B cell (primary cell): ENCODE data around the gene RNF26. TPM values are rescaled to one million over a fixed set of nuclear protein-coding genes. Genes with fewer than 3 reads are reported as not detected.

Experiments used
- ATAC-seq: fragments of 200-7000 bp; cut with Tn5 transposase; one replicate; pipeline ENCODE4 v1.10.0; 2021; ENCODE audit warnings: low read depth, mild to moderate bottlenecking, moderate number of reproducible peaks, moderate library complexity
- CTCF ChIA-PET: fragments of 350-600 bp; sonication (Branson Sonifier 250); formaldehyde crosslinking; loops from one replicate; lab custom pipeline; 2021; ENCODE audit warnings: antibody characterized with exemption, inconsistent platforms; lab: Charles Lee
- POLR2A ChIA-PET: fragments of 350-600 bp; sonication (Branson Sonifier 250); formaldehyde crosslinking; loops from one replicate; lab custom pipeline; 2021; ENCODE audit warnings: antibody characterized with exemption; lab: Charles Lee
- DNase-seq: peaks from one replicate; pipeline ENCODE4 v3.0.0; 2013
- H2AFZ ChIP-seq: 2 replicates; pipeline ENCODE4 v1.6.1; 2012; ENCODE audit warnings: mild to moderate bottlenecking, low read depth, low read length; ENCODE audit not compliant: insufficient read depth, poor library complexity, severe bottlenecking
- H3K27ac ChIP-seq, 2 donors: 1 replicate in 1 of 2; 2 replicates in 1 of 2; pipeline ENCODE4 v1.5.1; 2012 to 2013; ENCODE audit warnings: low read length in 2 of 2, mild to moderate bottlenecking in 2 of 2, moderate library complexity in 1 of 2
- H3K27me3 ChIP-seq, 4 experiments: fragments of 200-600 bp in 1 of 4; sonication (generic) in 1 of 4; replicated peaks in 1 of 4; 1 replicate in 2 of 4; 2 replicates in 2 of 4; pipeline versions ENCODE4 v1.6.1 to v1.7.0; 2013 to 2016; ENCODE audit warnings: low read length in 3 of 4, mild to moderate bottlenecking in 2 of 4, mixed read lengths in 1 of 4, moderate library complexity in 1 of 4; ENCODE audit not compliant: insufficient read depth in 4 of 4, control insufficient read depth in 3 of 4; ENCODE audit errors: control extremely low read depth in 1 of 4
- H3K36me3 ChIP-seq, 2 experiments: replicated peaks in 1 of 2; 1 replicate in 1 of 2; 2 replicates in 1 of 2; pipeline versions ENCODE4 v1.6.1 to v1.7.1; 2013; ENCODE audit warnings: low read length in 1 of 2; ENCODE audit not compliant: insufficient read depth in 2 of 2, control insufficient read depth in 1 of 2; ENCODE audit errors: control extremely low read depth in 1 of 2, extremely low read depth in 1 of 2
- H3K4me1 ChIP-seq, 2 donors: fragments of 200-600 bp in 1 of 2; sonication (generic) in 1 of 2; 1 replicate in 1 of 2; 2 replicates in 1 of 2; pipeline versions ENCODE4 v1.5.1 to v1.6.1; 2013 to 2017; ENCODE audit warnings: low read length in 2 of 2; ENCODE audit not compliant: control insufficient read depth in 2 of 2, insufficient read depth in 2 of 2
- H3K4me2 ChIP-seq: replicated peaks from 2 replicates; pipeline ENCODE3; 2012; ENCODE audit warnings: mild to moderate bottlenecking, low read depth, low read length; ENCODE audit not compliant: poor library complexity, severe bottlenecking
- H3K4me3 ChIP-seq, 5 experiments: fragments of 200-600 bp in 1 of 5; sonication (generic) in 1 of 5; 1 replicate in 3 of 5; 2 replicates in 2 of 5; pipeline versions ENCODE4 v1.5.1 to v1.7.0; 2011 to 2016; ENCODE audit warnings: low read length in 4 of 5, mild to moderate bottlenecking in 4 of 5, low read depth in 2 of 5, control low read depth in 1 of 5, moderate library complexity in 1 of 5; ENCODE audit not compliant: insufficient read depth in 1 of 5; ENCODE audit errors: control extremely low read depth in 1 of 5, extremely low read depth in 1 of 5
- H3K79me2 ChIP-seq: fragments of 200-600 bp; sonication (generic); one replicate; pipeline ENCODE4 v1.6.0; 2016; ENCODE audit warnings: low read length; ENCODE audit not compliant: control insufficient read depth, insufficient read depth
- H3K9ac ChIP-seq: fragments of 200-600 bp; sonication (generic); 2 replicates; pipeline ENCODE4 v1.6.1; 2017; ENCODE audit warnings: mild to moderate bottlenecking, low read length, moderate library complexity
- H3K9me3 ChIP-seq, 3 donors: one replicate each; pipeline versions ENCODE4 v1.6.1 to v1.7.1; 2013; ENCODE audit warnings: low read length in 2 of 3; ENCODE audit not compliant: control insufficient read depth in 2 of 3, insufficient read depth in 1 of 3; ENCODE audit errors: control extremely low read depth in 1 of 3
- H4K20me1 ChIP-seq: 2 replicates; pipeline ENCODE4 v1.6.0; 2012; ENCODE audit warnings: mild to moderate bottlenecking, low read length; ENCODE audit not compliant: insufficient read depth, control insufficient read depth, poor library complexity, severe bottlenecking
- H3K27ac Mint-ChIP-seq: one replicate; pipeline ENCODE4 v1.8.0; 2021; ENCODE audit warnings: mixed read lengths
- H3K27me3 Mint-ChIP-seq: one replicate; pipeline ENCODE4 v1.8.0; 2021; ENCODE audit warnings: mixed read lengths
- H3K4me1 Mint-ChIP-seq: one replicate; pipeline ENCODE4 v1.8.0; 2021; ENCODE audit warnings: mixed read lengths
- H3K4me3 Mint-ChIP-seq: one replicate; pipeline ENCODE4 v1.8.0; 2021; ENCODE audit warnings: mixed read lengths
- H3K9me3 Mint-ChIP-seq: one replicate; pipeline ENCODE4 v1.8.0; 2022; ENCODE audit warnings: mixed read lengths; ENCODE audit not compliant: insufficient read depth
- EZH2 ChIP-seq: IDR thresholded peaks from 2 replicates; pipeline ENCODE4 v1.6.1; 2012; ENCODE audit warnings: borderline replicate concordance, low read depth, mild to moderate bottlenecking, moderate library complexity, low read length; ENCODE audit not compliant: insufficient read depth, poor library complexity, severe bottlenecking
- WGBS: methylation state at CpG from one replicate; pipeline ENCODE4 v1.1.5; 2013; ENCODE audit warnings: missing lambda C conversion rate; ENCODE audit not compliant: insufficient coverage; 5-methylcytosine and 5-hydroxymethylcytosine counted together
- intact Hi-C: fragments of 100-400 bp; cut with micrococcal nuclease; formaldehyde crosslinking; loops from one replicate; pipeline ENCODE4 v1.10.0; 2022
- polyA plus RNA-seq: library from polyadenylated mRNA; depleted of rRNA; stranded (reverse); fragments of >200 nt; gene quantifications from 2 replicates; pipeline ENCODE4 v1.2.3, GENCODE V29; 2012
- total RNA-seq, 2 donors: library from RNA; stranded (reverse); fragments of 120-200 nt in 1 of 2; gene quantifications; 1 replicate in 1 of 2; 2 replicates in 1 of 2; pipeline versions ENCODE4 v1.2.3 to v1.2.4, GENCODE V29; 2013 to 2022
- TF ChIP-seq, protein P1 (sequence below): fragments of 200-600 bp; IDR thresholded peaks from one replicate; pipeline ENCODE4 v1.8.0; 2022; ENCODE audit warnings: antibody characterized with exemption, mild to moderate bottlenecking

RNF26 gene
- total and polyA plus RNA-seq, 2 donors (not counting 1 experiment from before 2014, with no cell fraction given), result 15.5 to 21.8 TPM

DNA sequence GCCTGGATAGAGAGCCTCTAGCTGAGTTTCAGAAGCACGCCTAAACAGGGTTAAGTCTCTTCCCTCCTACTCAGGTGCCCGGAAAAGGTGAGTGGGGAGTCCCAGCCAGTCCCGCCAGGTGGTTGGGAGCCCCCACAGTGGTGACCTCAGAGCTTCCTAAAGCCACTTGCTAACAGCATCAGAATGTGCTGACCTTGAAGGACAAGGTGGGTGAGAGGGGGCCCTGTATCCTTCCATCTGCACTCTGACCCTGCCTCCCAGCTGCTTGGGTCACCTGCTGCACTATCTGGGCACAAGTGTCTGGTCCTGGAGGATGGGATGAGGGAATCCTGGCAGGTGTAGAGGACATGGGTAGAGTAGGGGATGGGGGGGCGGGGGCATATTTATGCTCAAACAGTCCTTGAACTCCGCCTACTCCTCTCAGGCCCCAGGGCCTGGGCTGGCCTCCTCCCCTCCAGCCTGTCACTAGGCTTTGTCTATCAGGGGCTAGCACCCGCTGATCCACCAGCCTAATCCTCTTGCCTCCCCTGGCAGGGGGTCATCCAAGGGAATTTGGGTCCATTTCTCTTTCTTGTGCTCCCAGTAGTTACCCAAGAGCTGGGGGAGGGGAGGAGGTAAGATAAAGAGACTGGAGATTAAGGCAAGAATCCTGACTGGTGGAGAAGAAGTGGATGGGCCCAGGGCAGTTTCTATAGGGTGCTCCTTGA is 43.8 kb downstream of the RNF26 start:
- Histone ChIP-seq H3K4me1 (peaks cover 12 to 17% of the 10 kb centered on the region in 2 donors), H3K27me3 (peaks cover 0 to 21% (median 8%) of the 10 kb centered on the region in 4 experiments), H3K9me3 (peaks cover 0 to 4% (median 0%) of the 10 kb centered on the region in 3 donors), H3K9ac (no peak overlapping the region), H3K4me3 (no peak overlapping the region), H3K79me2 (no peaks in the 10 kb centered on the region), H3K27ac (no peak overlapping the region), H2AFZ (no peak overlapping the region), H3K4me2 (no peak overlapping the region), H3K36me3 (no peaks in the 10 kb centered on the region), H4K20me1 (no peaks in the 10 kb centered on the region)
- TF ChIP-seq, protein P1, sequence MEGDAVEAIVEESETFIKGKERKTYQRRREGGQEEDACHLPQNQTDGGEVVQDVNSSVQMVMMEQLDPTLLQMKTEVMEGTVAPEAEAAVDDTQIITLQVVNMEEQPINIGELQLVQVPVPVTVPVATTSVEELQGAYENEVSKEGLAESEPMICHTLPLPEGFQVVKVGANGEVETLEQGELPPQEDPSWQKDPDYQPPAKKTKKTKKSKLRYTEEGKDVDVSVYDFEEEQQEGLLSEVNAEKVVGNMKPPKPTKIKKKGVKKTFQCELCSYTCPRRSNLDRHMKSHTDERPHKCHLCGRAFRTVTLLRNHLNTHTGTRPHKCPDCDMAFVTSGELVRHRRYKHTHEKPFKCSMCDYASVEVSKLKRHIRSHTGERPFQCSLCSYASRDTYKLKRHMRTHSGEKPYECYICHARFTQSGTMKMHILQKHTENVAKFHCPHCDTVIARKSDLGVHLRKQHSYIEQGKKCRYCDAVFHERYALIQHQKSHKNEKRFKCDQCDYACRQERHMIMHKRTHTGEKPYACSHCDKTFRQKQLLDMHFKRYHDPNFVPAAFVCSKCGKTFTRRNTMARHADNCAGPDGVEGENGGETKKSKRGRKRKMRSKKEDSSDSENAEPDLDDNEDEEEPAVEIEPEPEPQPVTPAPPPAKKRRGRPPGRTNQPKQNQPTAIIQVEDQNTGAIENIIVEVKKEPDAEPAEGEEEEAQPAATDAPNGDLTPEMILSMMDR, result no peak
- TF ChIP-seq EZH2, result no peak
- H3K4me3 Mint-ChIP-seq, result no peak overlapping the region
- H3K9me3 Mint-ChIP-seq, result no peaks in the 10 kb centered on the region
- DNase-seq, result peak; percentile 10
- 80% methylated on average over 1 of the region's 6 CpGs for WGBS
- intact Hi-C loops, result no loop called here
- no peak overlapping the region for H3K27ac Mint-ChIP-seq
- CTCF ChIA-PET, result interaction anchor here (6.5 kb wide), 1 partner anchor 21 kb away, joined by 61 read pairs; no protein-coding TSS in a partner anchor
- peaks cover 5% of the 10 kb centered on the region for H3K27me3 Mint-ChIP-seq
- POLR2A ChIA-PET, result no interaction called here
- peaks cover 6% of the 10 kb centered on the region for H3K4me1 Mint-ChIP-seq
- no peak for ATAC-seq

GRCh38 chr11:119378851-119379465 is 44.6 kb downstream of the RNF26 start:
- peak; percentile 5 for DNase-seq
- CTCF ChIA-PET, result interaction anchor here (1.1 to 6.5 kb wide), 3 partner anchors 11 to 22 kb away, joined by 3 to 61 read pairs (median 4); no protein-coding TSS in a partner anchor
- intact Hi-C loops, result no loop called here
- no peak overlapping the region for H3K4me3 ChIP-seq
- H3K4me3 Mint-ChIP-seq, result no peak overlapping the region
- ATAC-seq, result no peak
- peaks cover 5% of the 10 kb centered on the region for H3K27me3 Mint-ChIP-seq
- no peak overlapping the region for H3K27ac ChIP-seq
- no peak overlapping the region for H2AFZ ChIP-seq
- no peak overlapping the region for H3K9ac ChIP-seq
- H3K4me1 Mint-ChIP-seq, result peaks cover 6% of the 10 kb centered on the region
- peaks cover 0 to 4% (median 0%) of the 10 kb centered on the region in 3 donors for H3K9me3 ChIP-seq
- no peaks in the 10 kb centered on the region for H4K20me1 ChIP-seq
- POLR2A ChIA-PET, result no interaction called here
- H3K27ac Mint-ChIP-seq, result no peak overlapping the region
- TF ChIP-seq, protein P1, result no peak
- TF ChIP-seq EZH2, result no peak
- H3K4me2 ChIP-seq, result no peak overlapping the region
- no peaks in the 10 kb centered on the region for H3K79me2 ChIP-seq
- peaks cover 12 to 17% of the 10 kb centered on the region in 2 donors for H3K4me1 ChIP-seq
- H3K27me3 ChIP-seq, result peaks cover 0 to 27% (median 12%) of the 10 kb centered on the region in 4 experiments
- no peaks in the 10 kb centered on the region for H3K9me3 Mint-ChIP-seq
- 95% methylated on average over 10 of the region's 10 CpGs for WGBS
- no peaks in the 10 kb centered on the region for H3K36me3 ChIP-seq
